NT2/D1 (cell line): ENCODE measurements around the gene CNTFR.
"Not testable (repeated sequence)": the region's sequence is repeated elsewhere in the genome, so short reads cannot be mapped to it uniquely, and the experiment has no call there.

Source experiments
- SUZ12 ChIP-seq: IDR thresholded peaks from 2 replicates; pipeline ENCODE4 v1.6.1; 2011; ENCODE audit not compliant: insufficient read length, insufficient read depth; ENCODE audit errors: extremely low read depth
- YY1 ChIP-seq: IDR thresholded peaks from 2 replicates; pipeline ENCODE4 v1.6.1; 2011; ENCODE audit not compliant: insufficient read length, insufficient read depth
- ZNF274 ChIP-seq: IDR thresholded peaks from 2 replicates; pipeline ENCODE4 v1.6.1; 2011; ENCODE audit warnings: mild to moderate bottlenecking, low read depth, low read length

- not testable (repeated sequence) for TF ChIP-seq SUZ12, ZNF274, YY1
Measured at GRCh38 chr9:34639322-34639721, 49.8 kb upstream of the CNTFR start.
